Measurements from ENCODE around the gene TMEM151B.

DNA sequence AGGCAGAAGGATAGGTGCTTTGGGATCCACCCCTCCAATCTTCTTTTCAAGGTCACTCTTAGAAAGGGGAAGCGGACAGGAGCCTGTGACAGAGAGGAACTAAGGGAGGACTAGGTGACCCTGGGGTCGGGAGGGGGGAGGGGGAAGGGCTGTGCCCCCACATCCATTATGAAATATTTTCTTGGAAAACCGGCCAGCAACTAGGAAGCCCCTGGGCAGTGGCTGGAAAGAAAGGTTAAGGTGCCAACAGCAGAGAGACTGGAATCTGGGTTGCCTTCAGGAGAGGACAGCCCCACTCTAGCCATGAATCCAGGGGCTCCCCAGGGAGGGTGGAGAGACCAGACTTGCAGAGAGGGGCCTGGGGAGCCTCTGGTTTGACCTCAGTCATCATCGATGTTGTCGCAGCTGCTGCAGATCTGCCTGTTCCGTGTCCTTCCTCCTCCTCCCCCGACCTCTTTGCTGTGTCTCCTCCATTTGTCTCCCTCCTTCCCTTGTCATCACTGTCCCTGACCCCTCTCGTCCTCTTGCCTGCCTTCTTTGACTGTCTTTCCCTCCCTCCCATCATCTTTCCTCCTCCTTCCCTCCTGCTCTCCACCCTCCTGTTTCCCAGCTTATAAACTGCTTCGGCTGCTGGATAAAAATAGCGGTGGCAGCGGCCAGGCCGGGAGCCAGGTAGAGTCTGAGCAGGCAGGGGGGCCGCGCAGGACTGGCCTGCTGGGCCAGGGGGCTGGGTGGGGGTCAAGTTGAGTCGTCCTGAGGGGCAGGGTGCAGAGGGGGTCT is 43.7 kb upstream of the TMEM151B start:
- TF ChIP-seq, protein P1, sequence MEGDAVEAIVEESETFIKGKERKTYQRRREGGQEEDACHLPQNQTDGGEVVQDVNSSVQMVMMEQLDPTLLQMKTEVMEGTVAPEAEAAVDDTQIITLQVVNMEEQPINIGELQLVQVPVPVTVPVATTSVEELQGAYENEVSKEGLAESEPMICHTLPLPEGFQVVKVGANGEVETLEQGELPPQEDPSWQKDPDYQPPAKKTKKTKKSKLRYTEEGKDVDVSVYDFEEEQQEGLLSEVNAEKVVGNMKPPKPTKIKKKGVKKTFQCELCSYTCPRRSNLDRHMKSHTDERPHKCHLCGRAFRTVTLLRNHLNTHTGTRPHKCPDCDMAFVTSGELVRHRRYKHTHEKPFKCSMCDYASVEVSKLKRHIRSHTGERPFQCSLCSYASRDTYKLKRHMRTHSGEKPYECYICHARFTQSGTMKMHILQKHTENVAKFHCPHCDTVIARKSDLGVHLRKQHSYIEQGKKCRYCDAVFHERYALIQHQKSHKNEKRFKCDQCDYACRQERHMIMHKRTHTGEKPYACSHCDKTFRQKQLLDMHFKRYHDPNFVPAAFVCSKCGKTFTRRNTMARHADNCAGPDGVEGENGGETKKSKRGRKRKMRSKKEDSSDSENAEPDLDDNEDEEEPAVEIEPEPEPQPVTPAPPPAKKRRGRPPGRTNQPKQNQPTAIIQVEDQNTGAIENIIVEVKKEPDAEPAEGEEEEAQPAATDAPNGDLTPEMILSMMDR (IDR thresholded peaks at IDR 0.05; ENCODE audit: low read depth, low read length) = no peak
- no peak for TF ChIP-seq EZH2phosphoT487 (IDR thresholded peaks at IDR 0.05; ENCODE audit: low read depth)

Data from OCI-LY3 (cell line).